Neuronal stem cell (in vitro differentiated cells): ENCODE results near the gene OR8G1.

Experiments used
- DNase-seq: peaks from one replicate; pipeline ENCODE4 v3.0.0-alpha.2; 2013; ENCODE audit warnings: low spot score
- H2AFZ ChIP-seq: one replicate; pipeline ENCODE4 v1.6.1; 2013; ENCODE audit warnings: mild to moderate bottlenecking, low read length, inconsistent platforms
- H2AK5ac ChIP-seq: 2 replicates; pipeline ENCODE4 v1.6.1; 2013; ENCODE audit warnings: low read depth, mild to moderate bottlenecking, inconsistent platforms, low read length, moderate library complexity, mixed read lengths
- H2BK120ac ChIP-seq: 2 replicates; pipeline ENCODE4 v1.6.1; 2013; ENCODE audit warnings: low read depth, mild to moderate bottlenecking, inconsistent platforms, low read length, moderate library complexity, mixed read lengths
- H2BK12ac ChIP-seq: one replicate; pipeline ENCODE4 v1.6.1; 2013; ENCODE audit warnings: low read length, inconsistent platforms
- H2BK15ac ChIP-seq: 2 replicates; pipeline ENCODE4 v1.6.1; 2013; ENCODE audit warnings: mild to moderate bottlenecking, low read length, inconsistent platforms, mixed read lengths
- H2BK5ac ChIP-seq: one replicate; pipeline ENCODE4 v1.6.1; 2013; ENCODE audit warnings: inconsistent platforms, mild to moderate bottlenecking, low read length, moderate library complexity
- H3K14ac ChIP-seq: one replicate; pipeline ENCODE4 v1.6.1; 2013; ENCODE audit warnings: low read length, inconsistent platforms
- H3K18ac ChIP-seq: 2 replicates; pipeline ENCODE4 v1.6.1; 2013; ENCODE audit warnings: low read length, inconsistent platforms
- H3K23ac ChIP-seq: 2 replicates; pipeline ENCODE4 v1.6.1; 2013; ENCODE audit warnings: low read depth, mild to moderate bottlenecking, mixed read lengths, low read length, inconsistent platforms; ENCODE audit not compliant: poor library complexity
- H3K27ac ChIP-seq: replicated peaks from 3 replicates; pipeline ENCODE4 v1.5.1; 2013; ENCODE audit warnings: low read length, inconsistent platforms
- H3K27me3 ChIP-seq, 3 experiments: 2 replicates each; pipeline ENCODE4 v1.6.1; 2013; ENCODE audit warnings: low read length in 3 of 3, mild to moderate bottlenecking in 2 of 3, inconsistent platforms in 1 of 3, low read depth in 1 of 3, mixed read lengths in 1 of 3, moderate library complexity in 1 of 3; ENCODE audit not compliant: control insufficient read depth in 3 of 3, insufficient read depth in 3 of 3
- H3K36me3 ChIP-seq, 2 donors: replicated peaks in 1 of 2; 2 replicates each; pipeline ENCODE4 v1.6.1; 2013; ENCODE audit warnings: low read length in 2 of 2; ENCODE audit not compliant: control insufficient read depth in 2 of 2, insufficient read depth in 2 of 2
- H3K4ac ChIP-seq: 2 replicates; pipeline ENCODE4 v1.6.1; 2013; ENCODE audit warnings: inconsistent platforms, mild to moderate bottlenecking, low read length, moderate library complexity
- H3K4me1 ChIP-seq, 2 donors: 1 replicate in 1 of 2; 2 replicates in 1 of 2; pipeline ENCODE4 v1.6.1; 2013; ENCODE audit warnings: low read length in 2 of 2, low read depth in 1 of 2; ENCODE audit not compliant: control insufficient read depth in 2 of 2, insufficient read depth in 1 of 2
- H3K4me2 ChIP-seq: one replicate; pipeline ENCODE4 v1.6.1; 2013; ENCODE audit warnings: mild to moderate bottlenecking, low read length, inconsistent platforms; ENCODE audit not compliant: insufficient read depth, poor library complexity, severe bottlenecking
- H3K4me3 ChIP-seq, 2 donors: 2 replicates each; pipeline ENCODE4 v1.5.1; 2013; ENCODE audit warnings: low read length in 2 of 2, mild to moderate bottlenecking in 2 of 2, inconsistent platforms in 1 of 2, moderate library complexity in 1 of 2
- H3K79me1 ChIP-seq: one replicate; pipeline ENCODE4 v1.6.1; 2013; ENCODE audit warnings: low read depth, mild to moderate bottlenecking, inconsistent platforms, low read length, moderate library complexity
- H3K9ac ChIP-seq: one replicate; pipeline ENCODE4 v1.6.1; 2013; ENCODE audit warnings: mild to moderate bottlenecking, low read depth, low read length, inconsistent platforms; ENCODE audit not compliant: poor library complexity
- H3K9me3 ChIP-seq, 2 donors: replicated peaks in 1 of 2; 2 replicates each; pipeline versions ENCODE3 to v1.6.1; 2013; ENCODE audit warnings: low read length in 2 of 2, mild to moderate bottlenecking in 2 of 2, inconsistent platforms in 1 of 2, low read depth in 1 of 2, mixed read lengths in 1 of 2, moderate library complexity in 1 of 2; ENCODE audit not compliant: control insufficient read depth in 2 of 2, insufficient read depth in 1 of 2
- H4K8ac ChIP-seq: one replicate; pipeline ENCODE4 v1.6.1; 2013; ENCODE audit warnings: low read depth, mild to moderate bottlenecking, inconsistent platforms, low read length, moderate library complexity
- H4K91ac ChIP-seq: one replicate; pipeline ENCODE4 v1.6.1; 2013; ENCODE audit warnings: low read length, low read depth, mild to moderate bottlenecking, inconsistent platforms; ENCODE audit not compliant: poor library complexity
- WGBS, 2 donors: extraction: QIAGEN DNeasy Blood & Tissue Kit; methylation state at CpG; one replicate each; pipeline ENCODE4 v1.1.7; 2013; ENCODE audit warnings: missing lambda C conversion rate in 2 of 2, mixed read lengths in 1 of 2; ENCODE audit not compliant: insufficient read length in 2 of 2, insufficient replicate concordance in 1 of 2; ENCODE audit errors: extremely low coverage in 2 of 2; 5-methylcytosine and 5-hydroxymethylcytosine counted together

Gene OR8G1

GRCh38 chr11:124294687-124295086, 53.8 kb downstream of the OR8G1 start:
- DNase-seq: no peak
- no peak overlapping the region for H2BK12ac ChIP-seq
- no peak overlapping the region for H3K18ac ChIP-seq
- no peak overlapping the region for H2AK5ac ChIP-seq
- H3K9me3 ChIP-seq: no peaks in the 10 kb centered on the region
- no peaks in the 10 kb centered on the region for H3K4me1 ChIP-seq
- no peaks in the 10 kb centered on the region for H3K36me3 ChIP-seq
- no peak overlapping the region for H2BK15ac ChIP-seq
- no peak overlapping the region for H2AFZ ChIP-seq
- no peak overlapping the region for H3K4me2 ChIP-seq
- no peak overlapping the region for H3K27ac ChIP-seq
- no peak overlapping the region for H3K23ac ChIP-seq
- H4K91ac ChIP-seq: no peak overlapping the region
- H4K8ac ChIP-seq: no peak overlapping the region
- no peaks in the 10 kb centered on the region for H3K79me1 ChIP-seq
- no peak overlapping the region for H2BK5ac ChIP-seq
- no peak overlapping the region for H3K9ac ChIP-seq
- no peak overlapping the region for H3K14ac ChIP-seq
- H3K4ac ChIP-seq: no peak overlapping the region
- no peak overlapping the region for H3K4me3 ChIP-seq
- no CpG with 5 or more reads among the region's 1 CpG for WGBS, 2 donors
- no peak overlapping the region for H2BK120ac ChIP-seq
- no peaks in the 10 kb centered on the region for H3K27me3 ChIP-seq

- Histone ChIP-seq H4K91ac (no peak overlapping the region), H3K27ac (no peak overlapping the region), H3K27me3 (no peaks in the 10 kb centered on the region), H3K18ac (no peak overlapping the region), H3K36me3 (no peaks in the 10 kb centered on the region), H3K14ac (no peak overlapping the region), H2AK5ac (no peak overlapping the region), H2BK5ac (no peak overlapping the region), H2BK120ac (no peak overlapping the region), H2BK12ac (no peak overlapping the region), H3K4ac (no peak overlapping the region), H2AFZ (no peak overlapping the region), H3K23ac (no peak overlapping the region), H4K8ac (no peak overlapping the region), H3K4me1 (no peaks in the 10 kb centered on the region), H2BK15ac (no peak overlapping the region), H3K4me2 (no peak overlapping the region), H3K79me1 (no peaks in the 10 kb centered on the region), H3K9me3 (no peaks in the 10 kb centered on the region), H3K9ac (no peak overlapping the region), H3K4me3 (no peak overlapping the region)
- DNase-seq: no peak
Observed at GRCh38 chr11:124296016-124296415, 55.1 kb downstream of the OR8G1 start.

DNA sequence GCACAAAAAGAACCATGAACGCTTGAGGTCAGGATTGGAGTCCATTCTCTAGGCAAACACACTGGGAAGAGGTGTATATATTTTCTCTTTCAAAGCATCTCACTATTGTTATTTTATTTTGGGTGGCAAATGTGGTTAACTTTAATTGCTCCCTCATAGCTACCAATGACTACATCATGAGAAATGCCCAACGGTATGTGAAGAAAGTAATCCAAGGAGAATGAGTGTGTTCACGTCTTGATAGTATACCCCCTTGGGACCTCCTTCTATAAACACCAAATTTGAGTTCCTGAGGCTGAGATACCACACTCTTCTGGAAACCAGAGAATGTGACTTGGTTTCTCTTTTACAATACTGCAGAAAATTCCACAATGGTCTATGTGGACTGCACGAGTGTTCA, 57.0 kb downstream of the OR8G1 start:
- Histone ChIP-seq H3K4me1 (no peaks in the 10 kb centered on the region), H3K4ac (no peak overlapping the region), H4K91ac (no peak overlapping the region), H2BK12ac (no peak overlapping the region), H3K9me3 (no peaks in the 10 kb centered on the region), H3K14ac (no peak overlapping the region), H3K9ac (no peak overlapping the region), H2AFZ (no peak overlapping the region), H3K27me3 (no peaks in the 10 kb centered on the region), H3K27ac (no peak overlapping the region), H3K36me3 (no peaks in the 10 kb centered on the region), H3K79me1 (no peaks in the 10 kb centered on the region), H2AK5ac (no peak overlapping the region), H3K4me3 (no peak overlapping the region), H3K18ac (no peak overlapping the region), H2BK120ac (no peak overlapping the region), H2BK15ac (no peak overlapping the region), H4K8ac (no peak overlapping the region), H3K23ac (no peak overlapping the region), H2BK5ac (no peak overlapping the region), H3K4me2 (no peak overlapping the region)
- DNase-seq: no peak
- no CpG with 5 or more reads among the region's 4 CpGs for WGBS, 2 donors

DNA sequence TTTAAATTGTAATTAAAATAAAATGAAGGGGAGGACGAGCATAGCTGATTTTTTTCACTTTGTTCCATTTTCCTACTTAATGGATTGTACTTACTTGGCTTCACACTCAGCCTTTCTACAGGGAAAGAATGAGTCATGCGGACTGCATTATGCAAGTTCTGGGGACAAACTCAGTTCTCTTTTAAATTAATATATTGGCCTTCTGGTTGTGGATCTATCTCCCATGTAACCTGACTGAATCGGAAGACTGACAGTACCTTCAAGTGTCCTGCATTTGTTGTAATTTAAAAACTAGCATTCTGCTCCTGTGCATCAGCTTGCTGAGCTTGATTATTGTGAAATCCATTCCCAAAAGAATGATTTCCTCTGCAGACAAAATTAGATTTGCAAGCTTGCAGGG, 60.7 kb downstream of the OR8G1 start:
- Histone ChIP-seq H2BK15ac (no peak overlapping the region), H2BK120ac (no peak overlapping the region), H3K23ac (no peak overlapping the region), H3K14ac (no peak overlapping the region), H4K8ac (no peak overlapping the region), H3K4me1 (no peaks in the 10 kb centered on the region), H2AK5ac (no peak overlapping the region), H3K4me2 (no peak overlapping the region), H3K36me3 (no peaks in the 10 kb centered on the region), H3K27ac (no peak overlapping the region), H3K79me1 (no peaks in the 10 kb centered on the region), H3K4me3 (no peak overlapping the region), H3K27me3 (no peaks in the 10 kb centered on the region), H3K9me3 (no peaks in the 10 kb centered on the region), H2BK5ac (no peak overlapping the region), H4K91ac (no peak overlapping the region), H2BK12ac (no peak overlapping the region), H3K4ac (no peak overlapping the region), H3K18ac (no peak overlapping the region), H3K9ac (no peak overlapping the region), H2AFZ (no peak overlapping the region)
- no peak for DNase-seq
- no CpG with 5 or more reads among the region's 3 CpGs for WGBS, 2 donors
